Stomach (tissue), 9 donors: ENCODE measurements around the gene UCN3. TPM values are rescaled to one million over a fixed set of nuclear protein-coding genes. Genes with fewer than 3 reads are reported as not detected.

Source experiments
- DNase-seq, 2 donors: peaks; one replicate each; pipeline versions ENCODE4 v3.0.0 to v3.0.0-alpha.2; 2013 to 2019
- H3K27ac ChIP-seq, 5 donors: fragments of 200-600 bp in 4 of 5; sonication (generic) in 4 of 5; one replicate each; pipeline ENCODE4 v1.5.1; 2013 to 2019; ENCODE audit warnings: mild to moderate bottlenecking in 1 of 5, moderate library complexity in 1 of 5
- H3K27me3 ChIP-seq, 3 donors: fragments of 200-600 bp; sonication (generic); one replicate each; pipeline ENCODE4 v1.5.1; 2017 to 2019; ENCODE audit warnings: mixed run types in 1 of 3
- H3K36me3 ChIP-seq, 4 donors: fragments of 200-600 bp; sonication (generic); 1 replicate in 3 of 4; 2 replicates in 1 of 4; pipeline ENCODE4 v1.5.1; 2016 to 2019
- H3K4me1 ChIP-seq, 4 donors: fragments of 200-600 bp; sonication (generic); one replicate each; pipeline ENCODE4 v1.5.1; 2016 to 2019
- H3K4me3 ChIP-seq, 4 donors: fragments of 200-600 bp; sonication (generic) in 3 of 4; one replicate each; pipeline ENCODE4 v1.5.1; 2016 to 2019; ENCODE audit warnings: mild to moderate bottlenecking in 1 of 4
- H3K9me3 ChIP-seq, 4 donors: fragments of 200-600 bp; sonication (generic); one replicate each; pipeline ENCODE4 v1.5.1; 2016 to 2019
- CTCF ChIP-seq, 7 experiments: fragments of 450-650 bp in 4 of 7; fragments of 200-600 bp in 3 of 7; sonication (generic) in 3 of 7; IDR thresholded peaks; one replicate each; pipeline ENCODE4 v1.5.1; 2016 to 2019; ENCODE audit warnings: antibody characterized with exemption in 7 of 7, control low read depth in 2 of 7, mild to moderate bottlenecking in 1 of 7
- EP300 ChIP-seq: sonication (generic); formaldehyde crosslinking; IDR thresholded peaks from one replicate; pipeline ENCODE4 v1.6.1; 2017; ENCODE audit warnings: antibody characterized with exemption
- POLR2A ChIP-seq, 4 donors: fragments of 450-650 bp; IDR thresholded peaks; one replicate each; pipeline ENCODE4 v1.6.1; 2016; ENCODE audit warnings: antibody characterized with exemption in 4 of 4, control low read depth in 2 of 4, mild to moderate bottlenecking in 1 of 4, moderate library complexity in 1 of 4
- POLR2AphosphoS5 ChIP-seq, 3 donors: sonication (generic); formaldehyde crosslinking; IDR thresholded peaks; one replicate each; pipeline ENCODE4 v1.6.1; 2016; ENCODE audit warnings: antibody characterized with exemption in 3 of 3
- WGBS, 5 donors: extraction: QIAGEN DNeasy Blood & Tissue Kit in 3 of 5; methylation state at CpG; one replicate each; pipeline versions ENCODE4 v1.1.5 to v1.1.7; 2013 to 2018; 5-methylcytosine and 5-hydroxymethylcytosine counted together
- intact Hi-C: fragments of 100-400 bp; cut with DNase I; formaldehyde crosslinking; loops from one replicate; pipeline ENCODE4 v1.15.1; 2023; ENCODE audit warnings: low total_unique reads
- polyA plus RNA-seq, 3 donors: library from polyadenylated mRNA; stranded (reverse); fragments of 200-250 nt; gene quantifications; one replicate each; pipeline ENCODE4 v1.2.3, GENCODE V29; 2013
- total RNA-seq, 5 donors: library from RNA; depleted of rRNA; stranded (reverse); fragments of >200 nt; gene quantifications; one replicate each; pipeline versions ENCODE4 v1.1.0 to v1.2.3, GENCODE V29; 2014 to 2016
- donor health status: healthy with polysubstance abuse.
- donor health status: Bipolar disorder and iron deficiency.
- donor health status: healthy.

UCN3 gene
- total and polyA plus RNA-seq, 8 donors, result 0.13 to 0.37 (median 0.25) TPM; not detected in 5

DNA sequence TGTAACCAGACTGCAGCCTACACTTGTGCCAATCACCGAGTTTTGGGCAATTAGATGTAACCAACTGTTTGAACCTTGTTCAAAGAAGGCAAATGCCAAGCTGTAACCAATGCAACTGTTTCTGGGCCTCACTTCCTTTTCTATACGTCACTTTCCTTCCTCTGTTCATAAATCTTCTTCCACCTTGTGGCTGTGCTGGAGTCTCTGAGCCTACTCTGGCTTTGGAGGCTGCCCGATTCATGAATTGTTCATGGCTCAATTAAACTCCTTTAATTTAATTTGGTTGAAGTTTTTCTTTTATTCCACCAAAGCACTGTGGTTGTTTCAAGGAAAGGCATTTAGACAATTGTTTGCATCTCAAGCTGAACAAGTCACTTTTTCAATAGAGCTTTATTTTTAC, 43.5 kb upstream of the UCN3 start:
- Histone ChIP-seq H3K4me1 (no peaks in the 10 kb centered on the region), H3K4me3 (no peak overlapping the region), H3K27ac (no peak overlapping the region), H3K36me3 (no peaks in the 10 kb centered on the region), H3K9me3 (no peaks in the 10 kb centered on the region), H3K27me3 (no peaks in the 10 kb centered on the region)
- TF ChIP-seq EP300, result no peak
- no peak for TF ChIP-seq POLR2AphosphoS5 (IDR thresholded peaks at IDR 0.05)
- TF ChIP-seq POLR2A (IDR thresholded peaks at IDR 0.05), result no peak
- no peak for TF ChIP-seq CTCF (IDR thresholded peaks at IDR 0.05)
- intact Hi-C loops, result no loop called here
- 83 to 89% (median 85%) methylated on average over 3 of the region's 3 CpGs for WGBS, 5 donors
- no peak for DNase-seq

DNA sequence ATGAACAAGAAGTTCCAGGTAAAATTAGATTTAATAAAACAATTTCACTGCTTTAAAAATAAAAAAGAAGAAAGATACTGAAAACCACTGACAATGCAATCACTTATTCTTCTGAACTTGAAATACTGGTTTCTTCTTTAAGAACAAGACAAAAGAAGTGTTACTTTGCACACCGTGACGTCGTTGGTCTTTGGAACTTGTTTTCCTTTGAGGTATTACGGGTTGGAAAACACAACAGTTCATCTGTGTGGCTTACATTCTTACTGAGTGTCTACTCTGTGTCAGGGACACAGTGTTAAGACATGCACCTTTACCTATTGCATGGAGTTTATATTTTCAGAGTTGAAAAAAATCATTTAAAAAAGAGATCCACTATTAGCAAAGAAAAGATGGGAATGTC, 41.3 kb upstream of the UCN3 start:
- TF ChIP-seq EP300, result no peak
- no peak for TF ChIP-seq POLR2A (IDR thresholded peaks at IDR 0.05)
- TF ChIP-seq POLR2AphosphoS5 (IDR thresholded peaks at IDR 0.05), result no peak
- Histone ChIP-seq H3K9me3 (no peaks in the 10 kb centered on the region), H3K27ac (no peak overlapping the region), H3K27me3 (no peaks in the 10 kb centered on the region), H3K4me3 (no peak overlapping the region), H3K36me3 (no peaks in the 10 kb centered on the region), H3K4me1 (no peaks in the 10 kb centered on the region)
- WGBS, 5 donors, result 30 to 72% (median 44%) methylated on average over 4 of the region's 4 CpGs
- DNase-seq, result peak in 1 of 2 donors; percentile 48
- intact Hi-C loops, result no loop called here

- 69 to 84% (median 80%) methylated on average over 6 of the region's 6 CpGs for WGBS, 5 donors
- Histone ChIP-seq H3K36me3 (no peaks in the 10 kb centered on the region), H3K9me3 (no peaks in the 10 kb centered on the region), H3K4me3 (no peak overlapping the region), H3K27me3 (no peaks in the 10 kb centered on the region), H3K27ac (no peak overlapping the region), H3K4me1 (no peaks in the 10 kb centered on the region)
- no peak for TF ChIP-seq EP300
- TF ChIP-seq CTCF (IDR thresholded peaks at IDR 0.05), result no peak
- no peak for DNase-seq
- intact Hi-C loops, result no loop called here
Measured at GRCh38 chr10:5325076-5325475, 39.7 kb upstream of the UCN3 start.

DNA sequence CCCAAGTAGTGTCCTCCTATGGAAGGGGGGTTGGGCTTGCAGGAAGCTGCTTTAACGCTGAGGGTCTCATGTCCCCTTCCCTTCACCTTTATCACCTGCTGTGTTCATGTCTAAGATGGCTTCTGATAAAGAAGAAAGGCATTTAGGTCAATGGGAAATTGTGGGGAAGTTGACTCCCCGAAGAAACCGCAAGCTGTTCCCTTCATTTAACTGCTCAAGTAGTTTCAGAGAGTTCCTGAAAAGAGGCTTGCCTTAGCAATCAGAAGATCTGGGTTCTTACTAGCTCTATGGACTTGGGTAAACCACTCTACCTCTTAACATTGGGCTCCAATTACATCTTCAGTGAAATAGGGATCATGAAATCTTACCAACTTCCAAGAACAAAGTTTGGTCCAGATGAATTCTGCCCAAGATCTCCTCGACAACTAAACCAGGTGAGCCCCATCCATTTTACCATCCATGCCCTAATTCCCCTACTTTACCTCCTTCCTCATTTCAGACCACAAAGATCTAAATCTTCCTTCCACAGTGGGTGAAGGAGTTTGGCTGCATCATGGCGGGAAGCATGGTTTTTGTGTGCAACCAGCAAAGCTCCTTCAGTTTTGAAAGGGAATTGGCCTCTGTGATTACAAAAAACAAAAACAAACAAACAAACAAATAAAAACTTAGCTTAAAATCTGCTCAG, 30.4 kb upstream of the UCN3 start:
- Histone ChIP-seq H3K4me1 (no peaks in the 10 kb centered on the region), H3K27ac (no peak overlapping the region), H3K9me3 (no peaks in the 10 kb centered on the region), H3K4me3 (no peak overlapping the region), H3K36me3 (no peaks in the 10 kb centered on the region), H3K27me3 (peaks cover 0 to 4% (median 0%) of the 10 kb centered on the region in 3 donors)
- 69 to 85% (median 72%) methylated on average over 5 of the region's 5 CpGs for WGBS, 5 donors
- TF ChIP-seq POLR2AphosphoS5 (IDR thresholded peaks at IDR 0.05) (no peak), POLR2A (IDR thresholded peaks at IDR 0.05) (no peak), CTCF (IDR thresholded peaks at IDR 0.05) (no peak), EP300 (no peak)
- intact Hi-C loops, result no loop called here
- DNase-seq, result no peak

- no peaks in the 10 kb centered on the region for H3K4me1 ChIP-seq
- H3K27me3 ChIP-seq, result peaks cover 0 to 4% (median 0%) of the 10 kb centered on the region in 3 donors
- H3K4me3 ChIP-seq, result no peak overlapping the region
- no peaks in the 10 kb centered on the region for H3K36me3 ChIP-seq
- DNase-seq, result no peak
- no peak for TF ChIP-seq CTCF (IDR thresholded peaks at IDR 0.05)
- TF ChIP-seq EP300, result no peak
- no peak for TF ChIP-seq POLR2AphosphoS5 (IDR thresholded peaks at IDR 0.05)
- TF ChIP-seq POLR2A (IDR thresholded peaks at IDR 0.05), result no peak
- H3K9me3 ChIP-seq, result no peaks in the 10 kb centered on the region
- intact Hi-C loops, result no loop called here
- H3K27ac ChIP-seq, result no peak overlapping the region
Measured at GRCh38 chr10:5338010-5338409, 26.8 kb upstream of the UCN3 start.
